Superior temporal gyrus (tissue), 1 donor: ENCODE measurements around the gene SPO11.

Experiments
- DNase-seq: peaks from one replicate; pipeline ENCODE4 v3.0.0-alpha.2; 2016; ENCODE audit errors: extremely low spot score

The SPO11 gene

GRCh38 chr20:57329608-57330221, at the start of gene SPO11:
Gene SPO11 (plus strand): TSS chr20:57329803. CDS start chr20:57329868, 65 bp downstream.
- DNase-seq, result no peak

- no peak for DNase-seq
Observed at GRCh38 chr20:57280221-57280620, 49.4 kb upstream of the SPO11 start.

GRCh38 chr20:57281900-57282299, 47.7 kb upstream of the SPO11 start:
- DNase-seq, result no peak

GRCh38 chr20:57282670-57283361, 46.8 kb upstream of the SPO11 start:
- peak; percentile 79 for DNase-seq

GRCh38 chr20:57283860-57284259, 45.7 kb upstream of the SPO11 start:
- DNase-seq, result no peak

GRCh38 chr20:57287007-57287880, 42.4 kb upstream of the SPO11 start:
- no peak for DNase-seq

- no peak for DNase-seq
Observed at GRCh38 chr20:57287901-57288300, 41.7 kb upstream of the SPO11 start.

GRCh38 chr20:57288651-57289277, 40.8 kb upstream of the SPO11 start:
- no peak for DNase-seq

GRCh38 chr20:57289391-57290177, 40.0 kb upstream of the SPO11 start:
- no peak for DNase-seq

GRCh38 chr20:57290178-57290484, 39.5 kb upstream of the SPO11 start:
- DNase-seq, result peak; percentile 27

- no peak for DNase-seq
Observed at GRCh38 chr20:57291003-57291402, 38.6 kb upstream of the SPO11 start.

- DNase-seq, result no peak
Observed at GRCh38 chr20:57291694-57292093, 37.9 kb upstream of the SPO11 start.

- DNase-seq, result no peak
Observed at GRCh38 chr20:57292611-57293010, 37.0 kb upstream of the SPO11 start.

- no peak for DNase-seq
Observed at GRCh38 chr20:57293995-57294394, 35.6 kb upstream of the SPO11 start.

GRCh38 chr20:57294550-57294949, 35.1 kb upstream of the SPO11 start:
- no peak for DNase-seq

GRCh38 chr20:57298457-57298856, 31.1 kb upstream of the SPO11 start:
- no peak for DNase-seq

- DNase-seq, result no peak
Observed at GRCh38 chr20:57301026-57301425, 28.6 kb upstream of the SPO11 start.

- no peak for DNase-seq
Observed at GRCh38 chr20:57306747-57307146, 22.9 kb upstream of the SPO11 start.

- no peak for DNase-seq
Observed at GRCh38 chr20:57308451-57309271, 20.9 kb upstream of the SPO11 start.

GRCh38 chr20:57309544-57310115, 20.0 kb upstream of the SPO11 start:
- DNase-seq, result no peak
